ENCODE results near the gene DNAJC5G.
A peak's percentile ranks its signal among the peaks of the same experiment; 100 is the strongest.
"Not testable (repeated sequence)": the region's sequence is repeated elsewhere in the genome, so short reads cannot be mapped to it uniquely, and the experiment has no call there.

The DNAJC5G gene

DNA sequence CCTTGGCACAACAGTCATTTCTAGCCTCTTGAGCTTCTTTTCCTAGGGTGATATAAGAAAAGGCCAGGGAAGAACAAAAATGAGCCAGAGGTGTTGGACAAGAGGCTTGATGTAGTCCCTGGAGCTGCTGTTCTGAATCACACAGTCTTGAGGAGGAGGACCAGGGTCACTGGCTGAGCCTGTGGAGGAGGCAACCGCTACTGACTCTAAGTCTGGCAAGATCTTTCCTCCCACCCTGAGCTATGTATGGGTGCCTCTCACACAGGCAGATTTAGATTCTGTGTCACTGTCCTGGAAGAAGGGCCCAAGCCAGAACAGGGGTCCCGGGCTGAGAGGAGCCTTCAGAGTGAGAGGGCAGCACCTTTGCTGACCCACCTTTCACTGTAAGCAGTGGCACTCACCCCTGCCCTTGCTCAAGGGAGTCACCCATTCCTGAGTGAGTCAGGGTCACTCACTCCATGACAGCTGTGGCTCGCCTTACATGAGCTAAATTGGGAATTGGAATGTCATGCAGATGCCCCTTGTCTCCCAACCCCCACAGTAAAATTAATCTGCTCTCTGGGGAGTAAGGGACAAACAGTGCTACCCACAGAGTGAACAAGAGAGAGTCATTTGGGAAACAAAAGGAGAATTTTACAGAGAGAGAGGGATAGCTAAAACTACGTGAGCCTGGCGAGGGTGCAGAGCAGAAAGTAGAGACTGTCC is 6.8 kb downstream of the DNAJC5G start, which contains the start of gene TRIM54:
Gene TRIM54 (plus strand): TSS at position 575 of the 705 bp plus-strand sequence. CDS start 303 bp downstream, outside the sequence.
- no peak for DNase-seq (ENCODE audit: low spot score)

GRCh38 chr2:27282892-27283291 is 7.7 kb downstream of the DNAJC5G start:
- no peak for DNase-seq (ENCODE audit: low spot score)

GRCh38 chr2:27284996-27285395 is 9.8 kb downstream of the DNAJC5G start:
- DNase-seq (ENCODE audit: low spot score) = no peak

- no peak for DNase-seq (ENCODE audit: low spot score)
These were observed 10.2 kb downstream of the DNAJC5G start for GRCh38 chr2:27285481-27285880.

DNA sequence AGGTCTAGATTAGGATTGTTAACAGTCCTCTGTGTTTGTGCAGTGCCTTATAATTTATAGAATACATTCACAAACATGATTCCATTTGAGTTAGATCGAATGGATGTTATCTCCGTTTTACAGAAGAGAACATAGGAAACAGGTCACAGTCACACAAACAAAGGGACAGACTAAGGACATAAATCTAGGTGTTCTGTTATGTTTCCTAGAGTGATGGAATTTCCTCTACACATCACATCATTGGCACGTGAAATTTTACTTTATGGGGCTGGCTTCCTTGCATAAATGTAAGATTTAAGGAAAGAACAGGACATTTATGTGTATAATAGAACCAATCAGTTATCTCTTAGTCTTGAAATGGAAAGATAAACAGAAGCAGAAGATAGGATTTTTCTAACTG is 13.4 kb downstream of the DNAJC5G start:
- no peak for DNase-seq (ENCODE audit: low spot score)

DNA sequence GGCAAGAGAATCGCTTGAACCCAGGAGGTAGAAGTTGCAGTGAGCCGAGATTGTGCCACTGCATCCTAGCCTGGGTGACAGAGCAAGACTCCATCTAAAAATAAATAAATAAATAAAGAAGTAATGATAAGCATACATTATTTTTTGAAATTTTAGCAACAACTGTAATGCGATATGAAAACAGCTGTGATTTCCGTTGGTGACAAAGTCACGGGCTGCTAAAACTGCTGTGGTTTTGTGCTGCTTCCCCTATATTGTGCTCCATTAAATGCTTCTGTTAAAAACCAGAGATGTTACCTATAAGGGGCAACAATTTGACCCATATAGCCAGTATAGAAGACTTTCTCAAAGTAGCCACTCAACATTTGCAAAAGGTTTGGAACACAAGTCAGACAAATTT is 15.3 kb downstream of the DNAJC5G start:
- DNase-seq (ENCODE audit: low spot score) = no peak

DNA sequence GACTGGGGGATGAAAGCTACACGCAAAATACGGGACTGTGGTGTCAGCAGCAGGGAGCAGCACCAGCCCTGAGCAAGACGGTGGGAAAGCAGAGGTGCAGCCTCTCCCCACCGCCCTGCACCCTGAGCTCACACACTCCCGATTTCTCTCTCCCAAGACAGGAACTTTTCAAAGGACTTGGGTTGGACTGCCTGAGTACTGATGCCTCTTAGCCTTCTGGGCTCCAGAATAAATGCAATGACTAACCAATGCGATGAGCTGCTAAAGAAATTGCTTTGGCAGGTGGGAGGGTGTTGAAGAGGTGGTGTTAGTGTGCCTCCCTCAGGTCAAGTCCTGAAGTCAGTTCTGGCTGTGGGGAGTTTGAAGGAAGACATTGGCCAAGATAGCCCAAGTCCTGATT is 16.6 kb downstream of the DNAJC5G start:
- DNase-seq (ENCODE audit: low spot score) = no peak

DNA sequence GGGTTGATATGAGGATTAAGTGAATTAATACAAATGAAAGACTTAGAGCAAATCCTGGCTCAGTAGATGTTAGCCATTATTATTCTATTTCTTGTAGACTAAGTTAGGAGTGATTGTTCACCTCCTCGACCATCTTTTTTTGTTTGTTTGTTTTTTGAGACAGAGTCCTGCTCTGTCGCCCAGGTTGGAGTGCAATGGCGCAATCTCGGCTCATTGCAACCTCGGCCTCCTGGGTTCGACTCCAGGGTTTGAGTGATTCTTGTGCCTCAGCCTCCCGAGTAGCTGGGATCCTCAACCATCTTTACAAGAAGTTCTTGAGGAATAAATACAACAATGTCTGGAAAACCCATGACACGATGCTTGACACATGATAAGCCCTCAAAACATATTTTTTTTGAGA is 19.7 kb downstream of the DNAJC5G start:
- no peak for DNase-seq (ENCODE audit: low spot score)

- DNase-seq (ENCODE audit: low spot score) = peak; percentile 37
These were observed 21.2 kb downstream of the DNAJC5G start for GRCh38 chr2:27296481-27296880.

DNA sequence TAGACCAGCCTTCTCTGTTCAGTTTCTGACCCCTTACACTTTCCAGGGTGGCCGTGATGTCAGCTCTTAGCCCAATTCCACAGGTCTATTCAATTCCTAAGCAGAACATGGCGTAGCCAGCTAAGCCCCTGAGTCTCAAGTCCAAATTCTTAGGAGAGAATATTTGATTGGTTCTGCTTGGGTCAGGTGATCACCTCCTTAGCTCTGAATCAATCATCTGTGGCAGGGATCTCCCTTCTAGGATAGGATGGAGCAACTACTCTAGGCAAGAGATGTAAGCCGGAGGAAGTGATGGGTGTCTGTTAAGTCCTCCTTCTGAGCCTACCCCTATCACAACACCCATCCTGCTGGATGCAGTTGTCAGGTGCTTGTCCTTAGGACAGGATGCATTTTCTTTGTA is 22.0 kb downstream of the DNAJC5G start:
- DNase-seq (ENCODE audit: low spot score) = no peak

GRCh38 chr2:27298391-27299080 is 23.3 kb downstream of the DNAJC5G start:
- no peak for DNase-seq (ENCODE audit: low spot score)

GRCh38 chr2:27300606-27301005 is 25.4 kb downstream of the DNAJC5G start:
- DNase-seq (ENCODE audit: low spot score) = not testable (repeated sequence)

GRCh38 chr2:27303093-27304025 is 28.1 kb downstream of the DNAJC5G start:
- peak; percentile 82 for DNase-seq (ENCODE audit: low spot score)

GRCh38 chr2:27304488-27305240 is 29.4 kb downstream of the DNAJC5G start:
- DNase-seq (ENCODE audit: low spot score) = no peak

GRCh38 chr2:27305516-27305915 is 30.3 kb downstream of the DNAJC5G start:
- no peak for DNase-seq (ENCODE audit: low spot score)

DNA sequence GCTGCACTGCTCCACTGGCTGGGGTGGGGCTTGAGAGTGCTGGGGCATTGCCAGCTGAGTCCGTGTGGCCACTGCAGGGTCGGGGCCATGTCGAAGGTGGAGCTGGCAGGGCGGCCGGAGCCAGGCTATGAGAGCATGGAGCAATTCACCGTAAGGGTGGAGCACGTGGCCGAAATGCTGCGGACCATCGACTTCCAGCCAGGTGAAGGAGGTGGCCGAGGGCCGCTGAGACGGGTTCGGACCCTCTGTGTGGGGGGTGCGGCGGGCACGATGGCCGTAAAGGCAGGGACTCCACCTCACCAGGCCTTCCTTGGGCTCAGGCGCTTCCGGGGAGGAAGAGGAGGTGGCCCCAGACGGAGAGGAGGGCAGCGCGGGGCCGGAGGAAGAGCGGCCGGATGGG is 30.9 kb downstream of the DNAJC5G start:
- no peak for DNase-seq (ENCODE audit: low spot score)

- DNase-seq (ENCODE audit: low spot score) = no peak
These were observed 31.5 kb downstream of the DNAJC5G start for GRCh38 chr2:27306573-27307286.

- no peak for DNase-seq (ENCODE audit: low spot score)
These were observed 32.0 kb downstream of the DNAJC5G start for GRCh38 chr2:27307287-27307544.

GRCh38 chr2:27307545-27308358 is 32.5 kb downstream of the DNAJC5G start:
- DNase-seq (ENCODE audit: low spot score) = no peak

GRCh38 chr2:27308359-27308881 is 33.2 kb downstream of the DNAJC5G start, which contains the start of gene UCN:
TSS of gene UCN (minus strand) at chr2:27308445. CDS start at chr2:27307895, 550 bp downstream.
- peak; percentile 47 for DNase-seq (ENCODE audit: low spot score)

Data from AG08395 (cell line).